Renal cortical epithelial cell (primary cell): ENCODE results near the gene USP13. TPM values are rescaled to one million over a fixed set of nuclear protein-coding genes. Genes with fewer than 3 reads are reported as not detected.

Experiments
- DNase-seq: peaks from one replicate; pipeline ENCODE4 v3.0.0-alpha.2; 2011; ENCODE audit warnings: low read depth
- total RNA-seq: library from RNA; depleted of rRNA; stranded (reverse); fragments of >200 nt; gene quantifications from 2 replicates; pipeline ENCODE4 v1.2.3, GENCODE V29; 2014

The USP13 gene
- total RNA-seq, 1 donor from 2014 or later: 14.8 TPM

DNA sequence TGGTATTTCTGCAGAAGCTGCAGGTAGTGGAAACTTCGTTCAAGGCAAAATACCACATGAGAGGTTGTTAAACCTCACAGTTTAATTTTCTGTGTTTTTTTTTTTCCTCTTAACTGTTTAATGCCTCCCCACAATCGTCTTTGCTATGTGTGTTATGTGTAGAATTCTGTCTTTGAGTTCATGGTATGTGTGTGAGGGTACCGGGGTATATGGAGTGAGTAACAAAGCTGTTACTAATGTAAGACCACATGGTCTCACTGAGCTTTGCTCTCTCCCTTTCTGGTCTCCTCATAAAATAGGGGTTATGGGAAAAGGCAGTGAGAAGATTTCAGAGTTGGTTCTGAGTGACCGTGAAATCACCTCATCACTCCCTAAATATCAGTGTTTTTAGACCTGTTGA lies 143.6 kb downstream of the USP13 start:
- no peak for DNase-seq

DNA sequence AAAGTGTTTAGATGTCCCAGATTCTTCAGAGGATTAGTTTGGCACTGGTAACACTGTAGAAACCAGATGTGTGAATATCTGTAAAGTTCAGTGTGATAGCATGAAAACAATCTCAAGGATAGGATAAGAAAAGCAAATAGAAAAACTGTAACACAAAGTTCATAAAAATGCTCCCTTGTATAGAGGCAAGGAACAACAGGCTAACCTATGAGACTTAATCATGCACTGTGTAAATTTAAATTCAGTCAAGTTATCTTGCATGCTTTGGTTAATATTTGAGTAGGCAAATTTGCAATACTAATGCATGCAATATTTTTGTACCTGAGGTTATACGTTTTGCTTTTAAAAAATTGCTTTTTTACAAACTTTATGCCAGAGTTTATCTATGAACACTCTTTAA lies 144.4 kb downstream of the USP13 start:
- DNase-seq: no peak

DNA sequence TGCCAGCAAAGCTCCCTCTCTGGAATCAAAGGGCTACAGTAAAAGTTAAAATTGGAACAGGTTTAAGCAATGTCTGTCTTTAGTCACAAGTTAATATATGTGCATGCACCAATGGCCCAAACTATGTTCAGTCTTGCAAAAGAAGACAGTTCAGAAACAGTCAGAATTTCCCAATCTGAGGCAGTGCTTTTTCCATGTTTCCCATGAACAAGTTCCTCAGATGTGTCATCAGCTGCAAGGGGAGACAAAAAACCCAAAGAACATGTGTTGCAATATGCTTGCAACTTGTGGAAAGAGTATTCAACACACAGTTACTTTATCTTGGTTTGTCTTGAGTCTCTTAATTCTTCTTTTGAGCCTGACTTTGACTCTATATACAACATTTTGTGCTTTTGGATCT lies 148.4 kb downstream of the USP13 start:
- peak; percentile 97 for DNase-seq

DNA sequence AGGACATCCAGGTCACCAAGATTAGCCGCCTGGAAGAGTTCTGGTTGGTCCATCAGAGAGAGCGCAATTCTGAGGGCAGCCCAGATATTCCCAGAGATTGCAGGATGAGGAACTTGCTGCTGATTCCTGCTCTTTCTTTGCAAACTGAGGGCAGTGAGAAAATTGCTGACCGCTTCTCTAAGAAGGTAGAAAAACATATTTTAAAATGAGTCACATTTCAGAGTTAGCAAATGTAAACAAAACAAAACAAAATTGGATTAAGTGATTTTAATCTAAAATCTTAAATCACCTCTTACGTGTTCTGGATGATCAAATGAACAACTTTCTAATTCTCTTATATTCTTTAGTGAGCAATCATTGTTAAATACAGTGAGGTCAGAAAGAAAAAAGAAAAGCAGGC lies 149.0 kb downstream of the USP13 start:
- no peak for DNase-seq

DNA sequence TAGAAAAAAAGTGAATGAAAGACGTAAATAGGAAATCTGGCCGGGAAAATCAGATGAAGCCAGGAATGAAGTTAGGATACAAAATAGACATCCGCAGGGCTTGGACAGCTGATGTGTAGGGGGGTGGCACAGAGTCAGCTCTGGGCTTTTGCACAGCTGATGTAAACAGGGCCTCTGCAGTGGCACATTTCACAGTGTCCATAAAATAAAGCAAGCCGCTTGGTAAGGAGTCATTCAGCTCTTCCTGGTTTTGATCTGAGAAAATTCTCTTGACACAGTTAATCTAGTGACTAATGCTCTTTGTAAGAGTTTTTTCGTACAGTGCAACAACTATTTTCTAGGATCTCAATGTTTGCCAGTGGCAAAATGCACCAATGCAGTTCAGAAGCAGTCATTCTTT lies 153.3 kb downstream of the USP13 start:
- DNase-seq: no peak

DNA sequence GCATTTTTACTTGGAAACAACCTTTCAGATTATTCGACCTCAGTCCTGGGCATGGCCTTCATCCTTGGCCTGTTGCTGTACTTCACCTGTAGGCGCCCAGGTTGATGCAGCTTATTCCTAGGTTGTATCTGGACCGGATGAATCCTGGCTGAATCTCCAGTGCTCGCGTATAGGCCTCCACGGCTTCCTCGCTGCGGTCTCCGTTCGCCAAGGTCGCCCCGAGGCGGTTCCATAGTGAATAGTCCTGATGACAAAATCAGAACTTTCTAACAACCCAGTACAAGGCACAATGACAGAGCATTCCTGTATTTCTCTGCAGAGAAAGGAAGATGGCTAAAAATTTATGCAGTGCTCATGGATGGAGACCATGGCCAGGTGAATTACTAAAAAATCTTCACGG lies 154.7 kb downstream of the USP13 start:
- DNase-seq: no peak

DNA sequence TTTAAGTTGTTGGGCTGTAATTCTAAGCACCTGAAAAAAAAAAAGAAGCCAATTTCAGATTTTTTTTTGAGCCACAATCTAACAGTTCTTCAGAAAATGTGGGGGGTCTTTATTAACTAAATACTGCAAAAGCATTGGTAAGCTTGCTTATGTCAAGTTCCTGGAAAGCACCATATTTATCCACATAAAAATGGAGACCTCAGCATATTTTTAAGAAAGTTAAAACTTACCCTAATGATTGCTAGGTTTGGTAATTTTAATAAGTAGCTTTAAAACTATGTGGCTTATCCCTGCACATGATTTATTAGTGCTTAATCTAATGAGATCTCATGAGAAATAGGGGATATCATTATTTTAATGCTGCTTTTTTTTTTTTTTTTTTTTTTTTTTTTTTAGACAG lies 156.8 kb downstream of the USP13 start:
- DNase-seq: no peak

DNA sequence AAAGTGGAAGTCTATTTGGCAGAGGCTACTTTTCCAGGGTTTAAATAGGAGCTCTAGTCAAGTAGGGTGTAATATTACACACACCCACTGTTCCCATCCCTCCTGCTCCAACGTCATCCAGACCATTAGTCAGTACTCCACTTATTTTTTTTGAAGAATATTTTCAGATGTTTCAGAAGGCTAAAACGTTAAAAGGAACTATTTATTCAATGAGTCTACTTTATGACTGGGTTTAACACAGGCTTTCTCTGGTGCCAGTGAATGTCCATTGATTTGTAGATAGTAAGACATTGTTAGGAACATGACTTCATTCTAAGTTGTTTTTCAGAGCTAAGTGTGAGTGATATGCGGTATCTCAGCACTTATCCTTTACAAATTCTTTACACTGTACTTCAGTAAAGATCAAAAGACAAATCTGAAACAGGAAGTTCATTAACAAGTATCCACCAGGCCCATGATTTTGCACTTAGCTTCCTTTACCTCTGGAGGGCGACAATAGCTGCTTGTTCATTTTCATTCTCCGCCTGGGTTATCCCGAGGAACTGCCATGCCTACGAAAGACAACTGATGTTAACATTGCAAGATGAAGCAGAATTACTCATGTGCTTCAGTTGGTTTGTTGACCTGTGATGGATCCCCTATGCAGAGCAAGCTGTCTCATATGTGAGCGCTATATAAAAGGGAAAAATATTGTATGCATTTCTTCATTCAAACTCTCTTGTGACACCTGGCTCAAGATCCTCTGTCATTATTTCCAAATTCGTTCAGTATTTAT lies 158.7 kb downstream of the USP13 start:
- DNase-seq: peak; percentile 76

DNA sequence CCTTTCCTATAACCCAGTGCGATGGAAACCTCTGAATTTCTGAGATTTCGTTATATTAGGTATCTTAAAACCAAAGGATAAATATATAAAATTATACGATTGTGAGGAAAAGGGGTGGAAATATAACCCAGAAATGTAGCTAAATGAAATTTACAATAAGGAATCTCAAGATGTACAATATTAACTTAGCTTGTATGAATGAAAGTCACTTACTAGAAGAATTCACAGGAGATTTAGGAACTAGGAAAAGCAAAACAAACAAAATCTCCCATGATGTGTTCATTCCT lies 159.2 kb downstream of the USP13 start:
- no peak for DNase-seq

DNA sequence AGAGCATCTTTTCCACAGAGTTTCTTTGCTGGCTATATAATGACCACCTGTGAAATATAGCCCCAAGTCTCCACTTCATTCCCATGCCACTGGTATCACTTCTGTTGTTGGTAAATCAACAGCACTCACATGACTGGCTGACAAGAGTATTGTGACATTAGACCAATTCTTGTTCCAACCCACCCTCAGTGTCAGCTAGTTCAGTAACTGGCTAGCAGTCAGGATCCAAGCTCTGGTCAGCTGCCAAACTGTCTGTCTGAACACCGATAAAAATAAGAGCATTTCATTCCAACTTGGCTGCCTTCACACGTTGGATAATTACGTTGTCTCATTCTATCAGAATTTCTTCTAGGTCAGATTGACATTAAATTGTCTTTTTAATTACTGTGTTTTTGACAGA lies 166.5 kb downstream of the USP13 start:
- DNase-seq: no peak

DNA sequence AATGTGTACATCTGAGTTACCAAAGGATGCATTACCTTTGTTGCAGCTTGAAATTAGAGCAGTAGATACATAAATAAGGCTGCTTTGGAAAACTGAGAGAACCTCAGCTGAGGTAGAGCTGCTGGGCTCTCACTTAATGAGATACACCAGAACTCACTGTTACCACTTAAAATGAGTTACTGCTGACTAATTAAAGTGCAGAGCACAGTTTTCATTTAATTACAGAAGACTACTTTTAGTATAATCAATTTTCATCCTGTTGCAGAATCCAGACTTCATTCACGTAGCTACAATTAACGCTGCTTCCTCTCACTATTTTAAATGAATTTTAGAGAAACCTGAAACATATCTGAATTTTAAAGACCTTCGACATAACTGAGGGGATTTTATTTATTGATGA lies 169.5 kb downstream of the USP13 start:
- no peak for DNase-seq

DNA sequence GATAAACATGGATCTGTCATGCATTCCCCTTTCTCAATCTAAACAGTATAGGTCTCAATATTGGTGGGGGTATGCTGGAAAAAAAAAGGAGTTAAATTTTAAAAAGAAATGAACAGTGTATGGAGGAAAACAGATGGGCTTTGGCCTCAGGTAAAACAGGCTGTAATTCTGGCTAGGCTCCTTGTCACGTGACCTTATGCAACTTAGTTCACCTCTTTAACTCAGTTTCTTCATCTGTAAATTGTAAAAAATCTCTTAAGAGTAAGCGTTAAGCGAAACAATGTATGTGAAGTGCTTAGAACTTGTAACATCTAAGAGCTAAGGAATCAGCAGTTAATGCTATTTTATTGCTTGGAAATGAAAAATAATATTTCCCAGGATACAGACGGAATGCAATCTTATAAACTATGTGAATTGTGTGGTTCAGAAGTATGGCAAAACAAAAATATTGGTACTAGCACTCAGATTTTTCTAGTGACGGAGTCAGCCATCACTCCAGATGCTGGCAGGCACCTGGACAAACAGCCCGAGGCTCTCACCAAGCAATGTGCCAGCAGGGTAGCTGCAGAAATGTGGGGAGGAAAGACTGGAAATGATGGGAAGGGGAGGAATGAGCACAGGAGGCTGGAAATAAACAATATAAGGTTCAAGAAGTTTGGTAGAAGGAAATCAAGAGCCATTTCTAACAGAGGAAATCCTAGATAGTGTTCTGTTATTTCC lies 172.8 kb downstream of the USP13 start:
- DNase-seq: no peak

DNA sequence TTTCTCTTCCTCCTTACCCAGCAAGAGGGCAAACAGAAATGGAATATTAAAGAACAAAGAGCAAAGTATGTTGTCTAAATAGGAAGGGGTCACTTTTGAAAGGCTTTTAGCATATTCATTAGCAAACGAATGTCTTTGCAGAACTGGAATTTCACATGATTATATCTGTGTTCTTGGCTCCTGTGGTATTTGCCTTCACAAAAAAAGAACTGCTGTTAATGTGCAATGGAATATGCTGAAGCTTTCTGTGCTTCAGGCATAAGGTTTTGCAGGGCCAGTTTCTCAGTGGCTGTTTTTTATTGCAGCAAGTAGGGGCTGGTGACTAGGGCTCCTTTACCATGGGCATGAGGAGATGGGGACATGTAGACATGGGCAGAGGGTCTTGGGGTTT lies 173.4 kb downstream of the USP13 start:
- peak; percentile 3 for DNase-seq

DNA sequence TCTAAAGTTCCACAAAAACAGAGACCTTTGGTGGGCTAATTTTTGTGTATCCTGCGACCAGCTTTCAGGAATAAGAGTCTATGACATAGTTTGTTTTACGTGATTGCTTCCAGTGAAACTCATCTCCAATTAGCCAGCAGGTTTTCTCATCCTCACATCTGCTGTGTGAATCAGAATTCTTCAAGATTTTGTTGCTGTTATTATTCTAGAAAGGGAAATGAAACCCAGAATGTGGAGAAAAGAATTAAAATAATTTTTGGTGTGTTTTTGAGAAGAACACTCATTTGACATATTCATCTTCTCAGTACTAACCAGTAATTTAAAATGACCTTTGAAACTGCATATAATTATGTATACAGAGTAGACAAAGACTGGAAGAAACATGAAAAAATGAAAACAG lies 175.9 kb downstream of the USP13 start:
- DNase-seq: no peak

DNA sequence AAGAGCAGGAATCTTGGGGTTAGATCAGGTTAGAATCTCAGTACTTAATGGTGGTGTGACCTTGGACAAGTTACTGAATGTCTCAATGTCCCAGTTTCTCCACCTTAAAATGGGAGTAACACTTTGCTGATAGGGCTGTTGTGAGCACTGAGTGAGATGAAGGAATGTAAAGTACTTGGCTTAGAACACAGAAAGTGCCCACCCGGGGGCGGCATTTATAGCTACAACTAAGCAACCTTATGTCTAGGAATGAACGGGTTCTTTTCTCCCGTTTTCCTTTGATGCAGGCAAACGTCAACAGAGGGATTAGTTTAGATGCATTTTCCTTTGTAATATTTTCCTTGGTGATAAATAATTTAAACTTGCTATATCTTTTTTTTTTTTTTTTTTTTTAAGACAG lies 176.6 kb downstream of the USP13 start:
- no peak for DNase-seq

DNA sequence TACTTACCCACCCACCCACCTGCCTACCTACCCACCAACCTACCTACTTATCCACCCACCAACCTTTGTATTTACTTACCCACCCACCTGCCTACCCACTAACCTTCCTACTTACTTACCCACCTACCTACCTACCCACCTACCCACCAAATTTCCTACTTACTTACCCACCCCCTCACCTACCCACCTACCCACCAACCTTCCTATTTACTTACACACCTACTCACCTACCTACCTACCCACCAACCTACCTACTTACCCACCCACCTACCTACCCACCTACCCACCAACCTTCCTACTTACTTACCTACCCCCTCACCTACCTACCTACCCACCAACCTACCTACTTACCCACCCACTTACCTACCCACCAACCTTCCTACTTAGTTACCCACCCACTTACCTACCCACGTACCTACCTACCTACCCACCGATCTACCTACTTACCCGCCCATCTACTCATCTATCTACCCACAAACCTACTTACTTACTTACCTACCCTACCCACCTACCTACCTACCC lies 179.6 kb downstream of the USP13 start:
- DNase-seq: no peak

DNA sequence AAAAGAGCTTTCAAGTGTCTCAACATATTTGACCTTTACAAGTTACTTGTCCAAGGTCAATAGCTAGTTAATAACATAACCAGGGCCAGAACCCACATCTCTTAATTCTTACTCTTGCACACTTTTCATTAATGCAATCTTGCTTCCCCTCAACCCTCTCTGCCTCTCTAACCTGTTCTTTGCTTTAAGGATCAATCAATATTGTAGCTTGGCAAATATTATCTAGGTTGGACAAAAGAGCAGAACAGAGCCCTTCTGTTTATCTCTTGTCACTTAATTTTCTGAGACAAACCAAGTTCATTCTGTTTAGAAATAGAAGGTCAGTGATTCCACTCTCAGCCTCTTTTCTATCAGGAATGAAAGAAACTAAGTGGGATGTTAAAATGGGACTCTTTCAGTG lies 180.5 kb downstream of the USP13 start:
- DNase-seq: no peak

DNA sequence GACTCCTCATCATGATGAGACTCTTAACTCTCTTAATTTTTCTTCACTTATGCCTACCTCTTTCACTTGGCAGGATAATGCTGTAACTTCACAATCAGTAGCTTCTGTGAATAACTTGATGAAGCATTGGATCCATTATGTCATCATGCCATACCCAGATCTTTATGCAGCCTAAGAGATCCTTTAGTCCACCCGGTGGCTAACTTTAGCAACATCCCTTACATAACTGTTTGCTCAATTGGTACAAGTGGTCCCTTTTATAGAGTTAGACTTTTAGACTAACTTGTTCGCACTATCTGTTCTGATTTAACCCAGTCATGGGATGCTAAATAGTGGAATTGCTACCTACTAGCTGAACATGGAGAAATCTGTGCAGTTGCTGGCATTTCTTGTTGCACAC lies 184.5 kb downstream of the USP13 start:
- peak; percentile 12 for DNase-seq

Other genes starting within 250 kb of the USP13 start
- 42.0 and 51.1 TPM in 2 replicates for gene GNB4, start 201.6 kb upstream of the USP13 start, total RNA-seq
- 91.2 and 99.5 TPM in 2 replicates for gene ACTL6A, start 90.1 kb upstream of the USP13 start, total RNA-seq
- gene MRPL47, start 48.4 kb upstream of the USP13 start, total RNA-seq: 29.7 and 40.1 TPM in 2 replicates
- gene NDUFB5, start 48.2 kb upstream of the USP13 start, total RNA-seq: 133 and 171 TPM in 2 replicates